ENCODE measurements around the gene MAGEC2.

The MAGEC2 gene, protein sequence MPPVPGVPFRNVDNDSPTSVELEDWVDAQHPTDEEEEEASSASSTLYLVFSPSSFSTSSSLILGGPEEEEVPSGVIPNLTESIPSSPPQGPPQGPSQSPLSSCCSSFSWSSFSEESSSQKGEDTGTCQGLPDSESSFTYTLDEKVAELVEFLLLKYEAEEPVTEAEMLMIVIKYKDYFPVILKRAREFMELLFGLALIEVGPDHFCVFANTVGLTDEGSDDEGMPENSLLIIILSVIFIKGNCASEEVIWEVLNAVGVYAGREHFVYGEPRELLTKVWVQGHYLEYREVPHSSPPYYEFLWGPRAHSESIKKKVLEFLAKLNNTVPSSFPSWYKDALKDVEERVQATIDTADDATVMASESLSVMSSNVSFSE

DNA sequence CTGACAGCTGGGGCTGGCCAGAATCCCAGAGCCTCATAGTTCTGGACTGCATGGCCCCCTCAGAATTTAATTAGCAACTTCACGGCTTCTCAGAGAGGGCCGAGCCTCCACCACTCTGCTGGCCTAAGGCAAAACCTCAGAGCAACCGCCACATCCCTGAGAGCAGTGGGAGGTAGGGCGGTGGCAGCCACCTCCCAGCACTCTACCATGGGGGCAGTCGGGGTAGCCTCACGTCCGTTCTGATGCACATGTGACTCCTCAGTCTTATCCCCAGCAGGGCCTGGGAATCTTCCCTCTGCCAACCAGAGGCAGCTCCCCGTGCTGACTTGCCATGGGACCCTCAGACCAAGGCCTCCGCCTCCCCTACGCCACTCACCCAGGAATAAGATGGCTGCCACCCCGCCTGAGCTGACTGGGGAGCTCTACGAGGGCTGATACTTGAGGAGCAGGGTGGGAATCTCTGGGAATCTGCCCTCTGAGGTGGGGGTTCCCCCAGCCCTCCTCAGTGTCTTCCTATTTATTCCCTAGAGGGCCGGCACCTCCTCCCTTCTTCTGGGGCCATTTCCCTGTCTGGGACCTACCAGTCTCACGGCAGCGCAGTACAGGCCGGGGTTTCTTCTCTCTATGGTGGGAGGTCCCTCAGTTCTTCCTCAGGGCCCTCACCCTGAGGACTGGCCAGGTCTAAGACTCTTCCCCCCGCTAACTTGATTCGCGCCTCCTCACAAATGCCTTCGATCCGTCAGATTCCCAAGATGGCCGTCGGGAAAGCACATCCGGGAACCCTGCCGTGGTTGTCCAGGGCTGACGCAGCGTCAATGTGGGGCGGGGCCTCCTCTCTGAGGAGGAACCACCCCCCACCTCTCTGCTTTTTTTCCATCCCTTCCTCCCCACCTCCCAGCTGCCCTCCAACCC lies at the start of gene MAGEC2:
MAGEC2 (minus strand) TSS at position 769 of the 912 bp plus-strand sequence. CDS start 1,303 bp downstream, outside the sequence.
- peak; percentile 61 for DNase-seq

DNA sequence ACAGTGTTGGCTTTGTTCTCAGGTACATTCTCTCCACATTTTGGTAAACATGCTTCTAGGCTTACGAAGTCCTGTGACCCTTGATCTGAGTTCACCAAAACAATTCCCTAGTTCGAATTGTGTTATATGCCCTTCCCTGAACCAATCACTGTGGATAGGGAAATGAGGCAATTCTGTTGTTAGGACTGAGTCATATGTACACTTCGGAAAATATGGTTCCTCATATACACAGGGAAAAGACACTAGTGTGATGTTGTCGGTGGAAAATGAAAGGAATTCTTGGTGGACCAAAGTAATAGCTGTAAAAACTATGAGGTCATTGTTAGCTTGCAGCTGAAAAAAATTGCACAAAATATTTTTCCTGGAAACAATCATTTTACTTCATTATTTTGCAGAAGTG lies 46.6 kb upstream of the MAGEC2 start:
- no peak for DNase-seq

GRCh38 chrX:142251202-142251601 lies 46.1 kb upstream of the MAGEC2 start:
- no peak for DNase-seq

GRCh38 chrX:142250502-142250901 lies 45.4 kb upstream of the MAGEC2 start:
- DNase-seq = no peak

DNA sequence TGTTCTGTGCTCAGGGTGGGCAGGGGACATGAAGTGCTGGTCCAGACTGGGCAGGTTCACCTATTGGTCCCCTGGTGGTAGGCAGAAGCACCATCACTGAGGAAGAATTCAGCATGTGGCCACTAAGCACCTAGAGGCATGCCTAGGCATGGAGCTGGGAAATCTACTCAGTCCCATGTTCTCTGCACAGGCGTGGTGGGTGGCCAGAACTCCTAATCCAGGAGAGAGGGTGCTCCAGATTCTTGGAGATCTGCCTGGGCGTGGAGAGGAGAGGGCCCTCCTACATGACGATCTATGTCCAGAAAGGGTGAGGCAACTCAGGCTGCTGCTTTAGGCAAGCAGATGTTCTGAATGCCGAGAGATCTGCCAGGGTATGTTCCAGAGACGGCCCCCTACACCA lies 44.6 kb upstream of the MAGEC2 start:
- DNase-seq = no peak

DNA sequence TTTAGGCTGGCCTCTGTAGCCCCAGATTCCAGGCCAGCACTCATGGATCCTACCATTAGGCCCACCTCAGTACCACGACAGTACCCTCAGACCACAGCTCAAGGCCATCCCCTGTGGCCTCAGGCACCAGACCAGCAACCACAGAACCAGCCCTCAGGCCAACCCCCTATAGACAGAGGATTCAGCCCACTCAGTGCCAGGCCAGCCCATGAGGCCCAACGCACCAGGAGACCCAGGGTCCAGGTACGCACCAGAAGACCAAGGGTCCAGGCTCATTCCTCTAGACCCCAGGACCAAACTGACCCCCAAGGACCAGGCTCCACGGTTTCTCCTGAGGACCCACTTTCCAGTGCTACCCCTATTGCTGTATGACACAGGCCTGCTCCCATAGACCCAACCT lies 39.5 kb upstream of the MAGEC2 start:
- DNase-seq = no peak

DNA sequence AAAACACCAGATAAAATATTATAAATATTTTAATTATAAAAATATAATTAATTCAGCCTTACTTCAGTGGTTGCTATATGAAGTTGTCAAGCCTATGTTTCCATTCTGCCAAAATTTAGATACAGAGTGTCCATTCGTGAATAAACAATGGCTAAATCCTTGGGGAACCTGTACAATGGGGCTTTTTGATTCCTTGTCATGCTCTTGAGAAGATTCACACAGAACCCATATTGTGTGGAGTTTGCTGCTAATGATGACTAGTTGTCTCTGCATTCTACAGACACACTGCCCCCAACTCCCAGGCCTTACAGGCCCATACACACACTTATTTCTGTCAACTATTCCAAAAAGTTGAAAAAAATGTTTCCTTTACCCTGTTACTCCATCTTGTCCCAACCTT lies 33.4 kb upstream of the MAGEC2 start:
- DNase-seq = no peak

GRCh38 chrX:142233400-142233799 lies 28.3 kb upstream of the MAGEC2 start:
- no peak for DNase-seq

DNA sequence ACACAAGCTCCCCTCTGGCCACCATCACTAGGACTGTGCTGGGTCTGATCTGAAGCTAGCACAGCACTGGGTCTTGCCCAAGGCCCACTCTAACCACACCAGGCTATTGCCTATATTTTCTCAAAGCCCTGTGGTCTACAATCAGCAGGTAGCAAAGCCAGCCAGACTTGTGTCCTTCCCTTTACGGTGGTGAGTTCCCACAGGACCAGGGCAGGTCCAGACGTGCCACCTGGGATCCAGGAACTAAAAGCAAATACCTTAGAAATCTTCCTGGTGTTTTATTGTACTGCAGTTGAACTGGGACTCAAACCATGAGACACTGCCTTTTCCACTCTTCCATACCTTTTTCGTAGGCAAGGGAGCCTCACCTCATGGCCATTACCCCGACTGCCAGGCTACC lies 9.0 kb upstream of the MAGEC2 start:
- no peak for DNase-seq

GRCh38 chrX:142201113-142201512 lies 4.0 kb downstream of the MAGEC2 start:
- DNase-seq = no peak

GRCh38 chrX:142186103-142186502 lies 19.0 kb downstream of the MAGEC2 start:
- no peak for DNase-seq

- no peak for DNase-seq
These were observed 20.1 kb downstream of the MAGEC2 start for GRCh38 chrX:142184756-142185602.

- no peak for DNase-seq
These were observed 48.5 kb downstream of the MAGEC2 start for GRCh38 chrX:142156567-142156966.
